ENCODE results near the gene TMEM229B.

GRCh38 chr14:67461341-67461985 is 27.1 kb downstream of the TMEM229B start:
- TF ChIP-seq YY1 (IDR thresholded peaks at IDR 0.05; ENCODE audit: insufficient read depth, insufficient read length) = no peak
- no peak for TF ChIP-seq ZNF274 (IDR thresholded peaks at IDR 0.05; ENCODE audit: low read depth, low read length)
